Measurements from ENCODE around the gene GPR107. TPM values are rescaled to one million over a fixed set of nuclear protein-coding genes. Genes with fewer than 3 reads are reported as not detected.

GPR107 gene
- total RNA-seq, 1 experiment from 2014 or later = 33.2 TPM

DNA sequence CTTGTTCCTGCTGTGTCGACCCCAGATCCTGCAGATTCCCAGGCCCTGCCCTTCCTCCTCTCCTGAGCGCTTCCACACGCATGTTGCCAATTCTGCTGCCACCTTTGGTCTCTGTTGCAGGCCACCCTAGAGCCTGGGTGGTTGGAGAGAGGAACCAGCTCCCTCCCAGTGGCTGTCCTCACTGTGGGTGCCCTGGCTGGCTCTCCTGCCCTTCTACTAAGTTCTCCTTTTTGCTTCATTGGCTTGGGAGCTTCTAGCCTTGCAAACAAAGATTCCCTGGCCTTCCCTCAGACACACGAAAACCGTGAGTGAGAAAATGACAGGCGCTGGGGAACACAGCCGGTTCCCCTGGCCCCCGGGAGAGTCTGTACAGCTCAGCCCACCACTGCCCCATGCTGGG lies 104.3 kb downstream of the GPR107 start:
- ChIA-PET CTCF (no interaction called here), POLR2A (no interaction called here)
- Mint-ChIP-seq H3K36me3 (no peaks in the 10 kb centered on the region), H3K4me3 (no peak overlapping the region), H3K9me3 (no peaks in the 10 kb centered on the region), H3K27me3 (ENCODE audit: low read depth) (no peaks in the 10 kb centered on the region), H3K4me1 (peaks cover 16% of the 10 kb centered on the region), H3K27ac (no peak overlapping the region)
- ATAC-seq (no peak), DNase-seq (ENCODE audit: low spot score) (no peak)
- TF ChIP-seq NFATC4 (CRISPR knock-in tag; IDR thresholded peaks at IDR 0.05) (no peak), MLX (CRISPR knock-in tag; IDR thresholded peaks at IDR 0.05) (no peak), ELF4 (CRISPR knock-in tag; IDR thresholded peaks at IDR 0.05; ENCODE audit: low read depth) (no peak)

DNA sequence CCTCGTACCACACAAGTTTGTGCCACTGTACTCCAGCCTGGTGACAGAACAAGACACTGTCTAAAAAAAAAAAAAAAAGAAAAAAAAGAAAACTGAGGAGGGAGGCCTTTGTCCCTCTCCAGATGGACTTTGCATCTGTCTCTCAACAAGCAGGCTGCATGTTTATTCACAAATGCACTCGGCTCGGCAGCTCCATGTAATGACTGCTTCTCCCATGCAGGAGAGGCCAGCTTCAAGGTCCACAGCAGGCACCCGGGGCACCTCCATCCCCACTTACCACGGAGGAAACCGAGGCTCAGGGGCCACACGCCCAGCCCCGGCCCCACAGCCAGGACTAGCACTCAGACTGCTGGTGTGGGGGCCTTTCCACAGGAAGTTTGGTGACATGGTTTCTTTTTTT lies 105.4 kb downstream of the GPR107 start:
- no peaks in the 10 kb centered on the region for H3K27me3 Mint-ChIP-seq (ENCODE audit: low read depth)
- H3K4me1 Mint-ChIP-seq = peaks cover 7% of the 10 kb centered on the region
- ChIA-PET CTCF (interaction anchor here (0.7 to 1.1 kb wide), 2 partner anchors 77 to 138 kb away, joined by 4 read pairs; no protein-coding TSS in a partner anchor), POLR2A (interaction anchor here (0.6 kb wide), 1 partner anchor 597 kb away, joined by 3 read pairs; no protein-coding TSS in a partner anchor)
- ATAC-seq (no peak), DNase-seq (ENCODE audit: low spot score) (no peak)
- H3K9me3 Mint-ChIP-seq = no peaks in the 10 kb centered on the region
- H3K4me3 Mint-ChIP-seq = no peak overlapping the region
- TF ChIP-seq, protein P1, sequence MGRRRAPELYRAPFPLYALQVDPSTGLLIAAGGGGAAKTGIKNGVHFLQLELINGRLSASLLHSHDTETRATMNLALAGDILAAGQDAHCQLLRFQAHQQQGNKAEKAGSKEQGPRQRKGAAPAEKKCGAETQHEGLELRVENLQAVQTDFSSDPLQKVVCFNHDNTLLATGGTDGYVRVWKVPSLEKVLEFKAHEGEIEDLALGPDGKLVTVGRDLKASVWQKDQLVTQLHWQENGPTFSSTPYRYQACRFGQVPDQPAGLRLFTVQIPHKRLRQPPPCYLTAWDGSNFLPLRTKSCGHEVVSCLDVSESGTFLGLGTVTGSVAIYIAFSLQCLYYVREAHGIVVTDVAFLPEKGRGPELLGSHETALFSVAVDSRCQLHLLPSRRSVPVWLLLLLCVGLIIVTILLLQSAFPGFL (CRISPR knock-in tag; IDR thresholded peaks at IDR 0.05; ENCODE audit: borderline replicate concordance) = no peak
- TF ChIP-seq FOXK1 (CRISPR knock-in tag; IDR thresholded peaks at IDR 0.05) = no peak
- TF ChIP-seq ATF1 (CRISPR knock-in tag; IDR thresholded peaks at IDR 0.05) = no peak
- TF ChIP-seq, protein P2, sequence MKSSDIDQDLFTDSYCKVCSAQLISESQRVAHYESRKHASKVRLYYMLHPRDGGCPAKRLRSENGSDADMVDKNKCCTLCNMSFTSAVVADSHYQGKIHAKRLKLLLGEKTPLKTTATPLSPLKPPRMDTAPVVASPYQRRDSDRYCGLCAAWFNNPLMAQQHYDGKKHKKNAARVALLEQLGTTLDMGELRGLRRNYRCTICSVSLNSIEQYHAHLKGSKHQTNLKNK (CRISPR knock-in tag; IDR thresholded peaks at IDR 0.05) = no peak
- TF ChIP-seq IRF1 (CRISPR knock-in tag; IDR thresholded peaks at IDR 0.05) = no peak
- no peak for TF ChIP-seq ZNF512 (CRISPR knock-in tag; IDR thresholded peaks at IDR 0.05; ENCODE audit: borderline replicate concordance)
- no peak for TF ChIP-seq ZNF219 (CRISPR knock-in tag; IDR thresholded peaks at IDR 0.05; ENCODE audit: borderline replicate concordance)
- TF ChIP-seq SP1 (CRISPR knock-in tag; conservative IDR thresholded peaks at IDR 0.05) = no peak
- TF ChIP-seq TP53 (CRISPR knock-in tag; IDR thresholded peaks at IDR 0.05) = no peak
- TF ChIP-seq CBFB (CRISPR knock-in tag; IDR thresholded peaks at IDR 0.05; ENCODE audit: low read depth) = no peak
- no peak for TF ChIP-seq GTF2I (CRISPR knock-in tag; conservative IDR thresholded peaks at IDR 0.05)
- TF ChIP-seq JUN (CRISPR knock-in tag; IDR thresholded peaks at IDR 0.05) = no peak
- TF ChIP-seq FOXJ3 (CRISPR knock-in tag; IDR thresholded peaks at IDR 0.05; ENCODE audit: borderline replicate concordance) = no peak
- TF ChIP-seq GRHL2 (CRISPR knock-in tag; IDR thresholded peaks at IDR 0.05; ENCODE audit: insufficient replicate concordance, severe bottlenecking) = no peak
- TF ChIP-seq, protein P3, sequence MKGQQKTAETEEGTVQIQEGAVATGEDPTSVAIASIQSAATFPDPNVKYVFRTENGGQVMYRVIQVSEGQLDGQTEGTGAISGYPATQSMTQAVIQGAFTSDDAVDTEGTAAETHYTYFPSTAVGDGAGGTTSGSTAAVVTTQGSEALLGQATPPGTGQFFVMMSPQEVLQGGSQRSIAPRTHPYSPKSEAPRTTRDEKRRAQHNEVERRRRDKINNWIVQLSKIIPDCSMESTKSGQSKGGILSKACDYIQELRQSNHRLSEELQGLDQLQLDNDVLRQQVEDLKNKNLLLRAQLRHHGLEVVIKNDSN (CRISPR knock-in tag; IDR thresholded peaks at IDR 0.05) = no peak
- TF ChIP-seq ZNF263 (CRISPR knock-in tag; IDR thresholded peaks at IDR 0.05; ENCODE audit: low read depth) = no peak
- TF ChIP-seq ATF3 (CRISPR knock-in tag; conservative IDR thresholded peaks at IDR 0.05) = no peak
- TF ChIP-seq ZNF396 (CRISPR knock-in tag; IDR thresholded peaks at IDR 0.05; ENCODE audit: borderline replicate concordance) = no peak
- TF ChIP-seq, protein P4, sequence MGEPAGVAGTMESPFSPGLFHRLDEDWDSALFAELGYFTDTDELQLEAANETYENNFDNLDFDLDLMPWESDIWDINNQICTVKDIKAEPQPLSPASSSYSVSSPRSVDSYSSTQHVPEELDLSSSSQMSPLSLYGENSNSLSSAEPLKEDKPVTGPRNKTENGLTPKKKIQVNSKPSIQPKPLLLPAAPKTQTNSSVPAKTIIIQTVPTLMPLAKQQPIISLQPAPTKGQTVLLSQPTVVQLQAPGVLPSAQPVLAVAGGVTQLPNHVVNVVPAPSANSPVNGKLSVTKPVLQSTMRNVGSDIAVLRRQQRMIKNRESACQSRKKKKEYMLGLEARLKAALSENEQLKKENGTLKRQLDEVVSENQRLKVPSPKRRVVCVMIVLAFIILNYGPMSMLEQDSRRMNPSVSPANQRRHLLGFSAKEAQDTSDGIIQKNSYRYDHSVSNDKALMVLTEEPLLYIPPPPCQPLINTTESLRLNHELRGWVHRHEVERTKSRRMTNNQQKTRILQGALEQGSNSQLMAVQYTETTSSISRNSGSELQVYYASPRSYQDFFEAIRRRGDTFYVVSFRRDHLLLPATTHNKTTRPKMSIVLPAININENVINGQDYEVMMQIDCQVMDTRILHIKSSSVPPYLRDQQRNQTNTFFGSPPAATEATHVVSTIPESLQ (CRISPR knock-in tag; IDR thresholded peaks at IDR 0.05) = no peak
- H3K36me3 Mint-ChIP-seq = no peaks in the 10 kb centered on the region
- no peak overlapping the region for H3K27ac Mint-ChIP-seq

All from WTC11 (cell line).